Neural cell (in vitro differentiated cells): ENCODE results near the gene WNT10A. TPM values are rescaled to one million over a fixed set of nuclear protein-coding genes. Genes with fewer than 3 reads are reported as not detected.

Source experiments
- H2AFZ ChIP-seq: fragments of 200-600, 300-800 bp; sonication (generic), shearing (Covaris generic); 2 replicates; pipeline ENCODE4 v1.6.0; 2014; ENCODE audit warnings: low read depth, mild to moderate bottlenecking, antibody characterized with exemption, low read length, moderate library complexity
- H3F3A ChIP-seq: fragments of 200-600 bp; shearing (Covaris generic); 2 replicates; pipeline ENCODE4 v1.6.1; 2016; ENCODE audit warnings: mild to moderate bottlenecking, moderate library complexity, mixed read lengths, antibody characterized with exemption, low read length; ENCODE audit not compliant: insufficient read depth, poor library complexity, severe bottlenecking
- H3K27ac ChIP-seq: fragments of 200-600, 300-800 bp; sonication (generic), shearing (Covaris generic); 2 replicates; pipeline ENCODE4 v1.5.1; 2014; ENCODE audit warnings: mild to moderate bottlenecking, low read length, moderate library complexity
- H3K27me3 ChIP-seq: fragments of 300-800, 200-600 bp; sonication (generic), shearing (Covaris generic); 2 replicates; pipeline ENCODE4 v1.6.0; 2014; ENCODE audit warnings: mild to moderate bottlenecking, low read depth, low read length, moderate library complexity; ENCODE audit not compliant: insufficient read depth
- H3K36me3 ChIP-seq: fragments of 300-800, 200-600 bp; sonication (generic), shearing (Covaris generic); 2 replicates; pipeline ENCODE4 v1.5.1; 2014; ENCODE audit warnings: mild to moderate bottlenecking, antibody characterized with exemption, low read length, moderate library complexity; ENCODE audit not compliant: insufficient read depth
- H3K4me2 ChIP-seq: fragments of 300-800, 200-600 bp; sonication (generic), shearing (Covaris generic); 2 replicates; pipeline ENCODE4 v1.6.0; 2014; ENCODE audit warnings: mild to moderate bottlenecking, low read length
- H3K4me3 ChIP-seq: fragments of 300-800, 200-600 bp; sonication (generic), shearing (Covaris generic); 2 replicates; pipeline ENCODE4 v1.5.1; 2014; ENCODE audit warnings: mild to moderate bottlenecking, low read length, moderate library complexity
- H3K79me2 ChIP-seq: fragments of 200-600 bp; shearing (Covaris generic); replicated peaks from 2 replicates; pipeline ENCODE4 v1.6.0; 2014; ENCODE audit warnings: mild to moderate bottlenecking, low read length, moderate library complexity; ENCODE audit not compliant: insufficient read depth
- H3K9ac ChIP-seq: fragments of 300-800, 200-600 bp; sonication (generic), shearing (Covaris generic); 2 replicates; pipeline ENCODE4 v1.6.1; 2016; ENCODE audit warnings: mild to moderate bottlenecking, low read length, mixed read lengths
- H3K9me2 ChIP-seq: fragments of 200-600 bp; shearing (Covaris generic); 2 replicates; pipeline ENCODE4 v1.6.1; 2016; ENCODE audit warnings: mild to moderate bottlenecking, low read length, mixed read lengths; ENCODE audit not compliant: insufficient read depth
- H3K9me3 ChIP-seq: fragments of 200-600, 300-800 bp; sonication (generic), shearing (Covaris generic); 2 replicates; pipeline ENCODE4 v1.6.1; 2016; ENCODE audit warnings: mild to moderate bottlenecking, mixed run types, low read length, moderate library complexity, mixed read lengths
- H4K20me1 ChIP-seq: fragments of 200-600 bp; shearing (Covaris generic); 2 replicates; pipeline ENCODE4 v1.6.1; 2016; ENCODE audit warnings: mild to moderate bottlenecking, mixed run types; ENCODE audit not compliant: insufficient read depth
- CTCF ChIP-seq: fragments of 450-650 bp; IDR thresholded peaks from 2 replicates; pipeline ENCODE4 v1.5.1; 2014; ENCODE audit warnings: antibody characterized with exemption, mild to moderate bottlenecking, moderate library complexity; ENCODE audit not compliant: poor library complexity, severe bottlenecking
- EP300 ChIP-seq: fragments of 450-650 bp; conservative IDR thresholded peaks from 2 replicates; pipeline ENCODE4 v1.6.1; 2014; ENCODE audit warnings: antibody characterized with exemption, mild to moderate bottlenecking, moderate library complexity; ENCODE audit not compliant: poor library complexity, severe bottlenecking
- EZH2 ChIP-seq: fragments of 200-600, 300-800 bp; shearing (Covaris generic), sonication (generic); IDR thresholded peaks from 2 replicates; pipeline ENCODE4 v1.6.1; 2014; ENCODE audit warnings: antibody characterized with exemption, low read length, borderline replicate concordance, mild to moderate bottlenecking; ENCODE audit not compliant: insufficient read depth, poor library complexity, severe bottlenecking
- MXI1 ChIP-seq: fragments of 450-650 bp; conservative IDR thresholded peaks from 2 replicates; pipeline ENCODE4 v1.6.1; 2014; ENCODE audit warnings: antibody characterized with exemption, mild to moderate bottlenecking; ENCODE audit not compliant: poor library complexity, severe bottlenecking
- POLR2AphosphoS5 ChIP-seq: IDR thresholded peaks from 2 replicates; pipeline ENCODE4 v1.6.1; 2012
- RAD21 ChIP-seq: fragments of 450-650 bp; conservative IDR thresholded peaks from 2 replicates; pipeline ENCODE4 v1.6.1; 2014; ENCODE audit warnings: antibody characterized with exemption, mild to moderate bottlenecking, moderate library complexity
- REST ChIP-seq: IDR thresholded peaks from 2 replicates; pipeline ENCODE4 v1.6.1; 2012; ENCODE audit warnings: borderline replicate concordance
- SMC3 ChIP-seq: fragments of 450-650 bp; conservative IDR thresholded peaks from 2 replicates; pipeline ENCODE4 v1.6.1; 2014; ENCODE audit warnings: antibody characterized with exemption, mild to moderate bottlenecking, moderate library complexity; ENCODE audit not compliant: poor library complexity
- TAF1 ChIP-seq: IDR thresholded peaks from 2 replicates; pipeline ENCODE4 v1.6.1; 2012; ENCODE audit warnings: low read depth
- polyA plus RNA-seq: library from polyadenylated mRNA; depleted of rRNA; stranded (reverse); fragments of >200 nt; gene quantifications from 2 replicates; pipeline ENCODE4 v1.2.3, GENCODE V29; 2014

The WNT10A gene
- polyA plus RNA-seq, 1 donor from 2014 or later, result 0.14 TPM

- Histone ChIP-seq H3K9ac (no peak overlapping the region), H3K4me3 (no peak overlapping the region), H3K9me3 (no peaks in the 10 kb centered on the region), H2AFZ (no peak overlapping the region), H3K27me3 (peaks cover 7% of the 10 kb centered on the region), H3K9me2 (no peaks in the 10 kb centered on the region), H3K4me2 (no peak overlapping the region), H3K36me3 (no peaks in the 10 kb centered on the region), H3F3A (no peaks in the 10 kb centered on the region), H3K79me2 (no peaks in the 10 kb centered on the region), H3K27ac (no peak overlapping the region), H4K20me1 (no peaks in the 10 kb centered on the region)
- no peak for TF ChIP-seq EZH2
- TF ChIP-seq CTCF, result no peak
- TF ChIP-seq TAF1, result no peak
- no peak for TF ChIP-seq REST
- no peak for TF ChIP-seq EP300
- TF ChIP-seq MXI1, result no peak
- no peak for TF ChIP-seq SMC3
- TF ChIP-seq RAD21, result no peak
- no peak for TF ChIP-seq POLR2AphosphoS5
Observed at GRCh38 chr2:218832081-218832480, 48.6 kb upstream of the WNT10A start.

GRCh38 chr2:218832520-218832919 lies 48.1 kb upstream of the WNT10A start:
- Histone ChIP-seq H3K9ac (no peak overlapping the region), H3F3A (no peaks in the 10 kb centered on the region), H3K27me3 (peaks cover 7% of the 10 kb centered on the region), H4K20me1 (no peaks in the 10 kb centered on the region), H3K4me3 (no peak overlapping the region), H3K27ac (no peak overlapping the region), H3K9me3 (no peaks in the 10 kb centered on the region), H3K79me2 (no peaks in the 10 kb centered on the region), H3K9me2 (no peaks in the 10 kb centered on the region), H3K4me2 (no peak overlapping the region), H2AFZ (no peak overlapping the region), H3K36me3 (no peaks in the 10 kb centered on the region)
- TF ChIP-seq SMC3, result no peak
- TF ChIP-seq TAF1, result no peak
- no peak for TF ChIP-seq EZH2
- no peak for TF ChIP-seq CTCF
- TF ChIP-seq RAD21, result no peak
- TF ChIP-seq EP300, result no peak
- no peak for TF ChIP-seq POLR2AphosphoS5
- TF ChIP-seq REST, result no peak
- no peak for TF ChIP-seq MXI1
